Ramos (cell line): ENCODE results near the gene OTUD7B.

Experiments used
- in situ Hi-C: fragments of 300-500 bp; cut with MboI; formaldehyde crosslinking; loops from one replicate; pipeline ENCODE4 v1.14.3; 2022; ENCODE audit warnings: low sequenced_read_pairs; ENCODE audit not compliant: unreplicated experiment

Gene OTUD7B

DNA sequence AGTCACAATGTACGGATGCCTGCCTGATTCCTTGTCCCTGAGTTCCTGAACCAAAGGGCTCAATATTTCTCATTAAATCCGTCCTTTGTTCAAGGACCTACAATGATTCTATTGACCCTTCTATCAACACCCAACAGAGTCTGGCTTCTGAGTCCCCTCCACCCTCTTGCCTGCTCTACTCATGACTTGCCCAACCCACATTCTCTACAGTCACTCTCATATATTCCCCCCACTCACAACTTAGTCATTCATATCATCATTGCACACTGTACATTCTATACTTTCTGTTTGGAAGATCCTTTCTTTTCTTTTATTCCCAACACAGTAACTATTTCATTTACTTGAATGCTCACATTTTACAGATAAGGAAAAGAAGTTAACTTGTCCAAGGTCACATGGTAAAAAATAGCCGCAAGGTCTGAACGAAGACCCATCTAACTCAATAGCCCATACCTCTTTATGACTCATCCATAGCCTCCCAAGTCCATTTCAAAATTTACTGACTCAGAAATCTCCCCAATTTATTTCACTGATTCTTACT is 3.6 kb downstream of the OTUD7B start:
- in situ Hi-C loops: no loop called here

DNA sequence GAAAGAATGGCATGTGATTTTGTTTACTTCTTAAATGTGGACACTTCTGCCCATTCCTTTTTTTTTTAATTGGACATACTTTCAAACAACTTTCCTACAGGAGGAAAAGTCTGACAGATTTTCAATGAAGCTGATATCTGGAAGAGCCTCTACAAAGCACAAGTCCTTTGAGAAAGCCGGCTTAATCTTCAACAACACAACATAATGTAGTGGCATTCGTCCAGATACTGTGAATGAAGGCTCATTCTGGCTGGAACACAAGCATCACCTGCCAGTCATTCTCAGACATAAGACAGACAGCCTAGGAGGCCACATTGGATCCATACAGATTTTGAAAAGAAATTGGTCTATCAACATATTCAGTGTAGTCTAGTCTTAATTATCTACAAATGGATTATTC is 4.9 kb downstream of the OTUD7B start:
- in situ Hi-C loops: no loop called here

DNA sequence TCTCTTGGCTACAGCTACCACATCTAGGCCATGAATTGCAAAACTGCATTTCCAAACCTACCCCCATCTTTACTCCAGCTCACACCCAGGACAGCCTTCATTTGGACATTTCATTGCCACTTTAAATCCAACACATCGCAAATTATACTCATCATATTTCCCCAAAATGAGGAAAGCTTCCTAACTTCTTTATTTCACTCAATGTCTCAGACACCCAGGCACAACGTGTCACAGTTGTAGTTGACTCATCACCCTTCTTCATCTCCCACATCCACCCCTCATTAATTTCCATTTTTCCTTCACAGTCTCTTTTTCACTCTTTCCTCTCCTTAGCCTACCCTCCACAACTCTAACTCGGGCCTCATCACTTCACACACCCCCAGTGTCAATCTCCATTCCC is 6.7 kb downstream of the OTUD7B start:
- in situ Hi-C loops: no loop called here

DNA sequence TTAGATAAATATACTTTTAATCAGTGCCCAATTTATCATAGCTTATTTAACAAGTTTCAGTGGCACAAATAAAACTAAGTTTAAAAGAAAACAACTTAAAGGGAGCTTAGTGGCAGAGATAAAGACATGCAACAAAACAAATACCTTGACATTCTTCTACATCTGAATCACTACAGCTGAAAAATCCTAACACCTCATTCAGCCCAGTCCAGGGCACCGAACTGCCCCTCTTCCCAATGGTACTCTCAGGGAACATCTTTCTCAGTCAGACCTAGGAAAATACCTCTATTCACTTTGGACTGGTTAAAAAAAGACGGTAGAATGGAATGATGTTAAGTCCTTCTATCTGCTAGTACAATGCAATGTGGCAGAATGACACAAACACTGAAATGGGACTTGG is 8.3 kb downstream of the OTUD7B start:
- in situ Hi-C loops: no loop called here

DNA sequence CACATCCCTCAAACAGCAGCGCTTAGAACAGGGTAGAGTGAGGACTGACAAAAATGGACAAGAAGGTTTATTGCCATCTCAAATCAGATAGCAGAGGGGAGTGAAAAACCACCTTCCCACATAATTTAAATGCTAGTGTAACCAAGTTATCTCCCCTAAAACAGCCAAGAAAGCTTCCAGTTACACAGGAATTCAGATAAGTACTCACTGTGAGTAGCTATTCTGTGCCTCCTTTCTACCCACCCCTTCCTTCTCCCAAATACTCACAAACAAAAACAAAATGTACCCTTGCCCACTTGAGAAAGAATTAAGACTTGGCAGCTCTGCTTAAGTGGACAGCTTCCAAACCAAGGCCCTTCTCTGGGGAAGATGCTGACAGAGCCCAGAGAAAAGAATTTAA is 9.1 kb downstream of the OTUD7B start:
- in situ Hi-C loops: no loop called here

DNA sequence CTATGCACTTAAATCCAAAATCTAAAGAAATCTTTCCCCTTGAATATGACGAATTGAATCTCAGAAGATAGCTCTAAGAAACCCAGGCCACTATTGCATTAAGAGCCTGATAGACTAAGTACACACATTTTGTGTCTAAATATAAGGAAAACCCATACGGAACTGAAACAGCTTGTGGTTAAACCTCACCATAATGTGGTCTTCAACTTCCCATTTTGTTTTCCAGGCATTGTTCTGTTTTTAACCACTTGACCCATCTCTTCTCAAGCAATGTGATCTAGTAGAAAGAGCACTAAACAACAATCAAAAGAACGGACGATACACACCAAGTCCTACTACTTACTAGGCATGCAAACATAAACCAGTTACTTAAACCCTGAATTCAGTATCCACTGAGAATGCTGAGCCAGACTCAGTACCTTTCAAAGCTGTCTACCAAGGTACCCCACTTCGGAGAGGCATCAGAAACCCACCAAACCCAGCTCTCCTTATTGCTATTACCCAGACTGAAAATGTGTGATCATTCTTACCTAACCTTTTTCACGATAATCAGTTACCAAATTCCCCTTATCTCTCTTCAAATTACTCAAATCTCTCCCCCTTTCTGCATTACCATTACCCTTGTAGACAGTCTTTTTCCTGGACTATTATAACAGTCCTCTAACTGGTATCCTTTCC is 12.8 kb downstream of the OTUD7B start:
- in situ Hi-C loops: no loop called here

DNA sequence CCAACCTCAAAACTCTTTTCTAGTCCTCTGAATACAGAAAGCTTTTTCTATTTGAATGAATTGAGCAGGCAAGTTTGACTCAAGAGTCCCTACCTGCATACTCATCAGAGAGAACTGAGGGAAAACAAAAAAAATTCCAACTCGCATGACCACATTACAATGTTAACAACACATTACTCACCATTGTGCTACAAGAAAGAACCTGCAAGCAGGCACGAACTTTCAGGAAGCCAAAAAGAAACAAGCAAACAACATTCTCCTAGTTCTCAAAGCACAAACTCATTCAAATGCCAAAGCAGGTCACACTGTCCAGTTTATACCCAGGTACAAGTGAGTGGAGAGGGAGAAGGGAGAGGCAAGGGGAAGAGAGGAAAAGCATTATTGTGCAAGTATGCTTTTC is 14.6 kb downstream of the OTUD7B start:
- in situ Hi-C loops: no loop called here

DNA sequence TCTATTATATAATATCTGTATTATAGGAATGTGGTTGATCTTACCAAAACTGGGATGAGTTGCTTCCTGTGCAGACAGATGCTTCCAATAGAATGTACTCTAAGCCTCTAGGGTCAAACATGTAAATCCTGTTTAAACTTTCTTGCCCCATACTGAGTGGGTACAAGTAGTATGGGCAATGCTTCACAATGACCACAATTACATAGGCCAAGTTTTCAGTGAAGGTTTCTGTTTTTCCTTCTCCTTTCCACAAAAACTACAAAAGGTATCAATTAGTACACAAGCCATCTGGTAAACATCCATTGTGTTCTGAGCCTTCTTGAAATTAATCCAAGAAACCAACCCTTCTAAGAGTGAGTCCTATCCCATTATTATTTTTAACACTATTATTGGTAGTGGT is 16.8 kb downstream of the OTUD7B start:
- in situ Hi-C loops: no loop called here

DNA sequence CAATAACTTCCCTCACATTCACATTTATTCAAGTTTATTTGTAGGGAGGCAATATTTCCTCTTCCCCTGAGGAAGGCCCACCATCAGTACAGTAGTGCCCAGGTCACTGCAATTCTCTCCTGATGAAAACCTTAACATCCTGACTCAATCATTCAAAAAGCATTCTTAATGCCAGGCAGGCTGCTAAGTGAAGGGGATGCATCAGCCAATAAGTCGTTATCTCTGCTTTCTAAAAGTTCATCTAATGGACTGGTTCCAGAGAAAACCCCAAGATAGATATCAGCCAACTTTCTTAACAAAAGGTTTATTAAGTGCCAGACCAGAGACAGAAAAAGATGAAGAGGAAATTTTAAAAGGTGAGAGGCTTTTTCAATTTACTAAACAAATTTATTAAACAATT is 17.3 kb downstream of the OTUD7B start:
- in situ Hi-C loops: no loop called here

DNA sequence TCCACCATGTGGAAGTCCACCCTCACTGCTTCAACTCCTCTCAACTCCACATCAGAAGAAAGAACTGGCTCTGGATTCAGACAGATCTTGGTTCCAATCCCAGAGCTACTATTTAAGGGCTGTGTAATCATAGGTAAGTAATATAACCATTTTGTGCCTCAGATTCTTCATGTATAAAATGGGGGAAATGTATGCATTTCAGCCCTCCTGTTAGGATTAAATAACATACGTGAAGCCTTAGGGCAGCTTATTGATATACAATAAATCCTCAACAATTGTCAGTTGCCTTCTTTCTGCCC is 23.3 kb downstream of the OTUD7B start:
- in situ Hi-C loops: no loop called here

DNA sequence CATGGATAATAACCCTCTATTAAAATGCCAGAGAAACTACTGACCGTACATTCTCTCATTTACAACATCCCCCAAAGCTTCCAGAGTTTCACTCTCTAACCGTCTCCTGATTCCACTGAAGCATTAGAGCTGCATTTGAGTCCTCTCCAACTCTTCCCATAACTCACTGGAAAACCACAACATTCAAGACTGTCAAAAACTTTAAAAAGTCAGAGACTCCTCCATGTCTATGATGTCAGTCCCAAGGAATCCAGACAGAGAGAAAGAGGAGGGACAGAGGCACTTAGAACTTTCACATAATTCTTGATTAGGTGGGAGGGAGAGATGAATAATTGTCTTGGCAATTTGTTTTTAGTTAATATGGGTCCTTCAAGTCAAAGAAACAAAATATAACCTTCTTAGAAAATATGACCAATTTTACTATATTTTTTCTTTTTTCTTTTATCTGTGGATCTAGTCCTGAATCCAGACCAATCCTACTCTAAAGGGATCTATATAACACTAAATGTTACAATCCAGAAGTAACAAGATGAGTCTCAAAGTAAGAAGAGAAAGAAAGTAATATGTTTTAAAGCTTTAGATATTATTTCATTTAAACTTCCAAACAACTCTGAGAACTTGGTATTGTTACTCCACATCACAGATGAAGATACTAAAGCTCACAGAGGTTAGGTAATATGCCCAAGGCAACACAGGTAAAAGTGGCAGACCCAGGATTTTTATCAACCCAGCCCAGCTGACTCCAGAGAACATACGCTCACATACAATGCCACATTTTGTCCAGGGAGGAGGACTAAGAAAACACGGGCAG is 23.8 kb downstream of the OTUD7B start:
- in situ Hi-C loops: no loop called here

DNA sequence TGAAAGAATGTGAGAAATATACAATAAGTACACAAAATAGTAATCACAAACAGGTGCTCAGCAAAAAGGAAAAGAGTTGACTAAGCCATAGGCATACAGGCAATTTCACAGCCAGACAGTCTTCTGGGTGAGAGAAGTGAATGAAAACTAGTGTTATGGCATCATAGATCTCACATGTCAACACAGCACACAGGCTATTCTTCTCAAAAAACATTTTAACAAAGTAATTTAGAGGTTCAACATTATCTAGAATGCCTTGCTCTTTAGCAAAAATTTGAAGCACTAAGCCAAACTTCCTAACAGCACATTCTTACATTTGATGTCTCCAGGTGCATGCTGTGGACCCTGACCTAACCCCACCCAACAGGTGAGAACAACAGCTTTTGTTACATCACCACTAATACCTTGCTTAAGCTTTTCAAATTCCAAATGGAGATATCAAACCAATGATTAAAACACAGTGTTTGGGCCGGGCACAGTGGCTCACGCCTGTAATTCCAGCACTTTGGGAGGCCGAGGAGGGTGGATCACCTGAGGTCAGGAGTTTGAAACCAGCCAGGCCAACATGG is 30.5 kb downstream of the OTUD7B start:
- in situ Hi-C loops: no loop called here

DNA sequence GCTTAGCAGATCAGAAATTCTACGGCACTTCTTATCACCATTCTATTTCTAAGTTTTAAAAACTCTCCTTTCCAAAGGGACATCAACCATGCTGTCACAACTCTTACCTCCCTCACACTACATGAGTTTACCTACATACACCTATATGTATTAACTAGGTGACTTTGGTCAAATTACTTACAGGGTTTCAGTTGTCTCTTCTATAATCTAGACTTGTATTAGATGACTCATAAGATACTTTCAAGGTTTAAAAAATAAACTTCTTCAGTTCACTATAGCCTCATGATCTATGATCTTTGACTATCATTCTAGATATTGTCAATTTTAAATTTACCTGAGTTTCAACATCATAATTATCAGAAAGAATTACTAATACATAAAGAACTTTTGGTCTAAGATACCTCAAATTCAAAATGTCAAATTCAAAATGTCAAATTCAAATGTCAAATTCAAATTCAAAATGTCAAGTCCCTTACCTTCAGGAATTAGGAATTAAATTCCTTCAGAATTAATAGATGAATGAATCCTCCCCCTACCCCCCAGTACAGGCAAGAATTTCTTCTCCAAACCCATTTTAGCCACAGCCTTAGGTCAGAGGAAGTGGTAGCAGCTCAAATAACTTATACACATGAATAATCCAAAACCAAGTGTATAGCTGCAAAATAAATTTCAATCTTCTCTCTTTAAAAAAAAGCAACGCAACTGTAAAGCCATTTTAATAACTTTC is 31.1 kb downstream of the OTUD7B start:
- in situ Hi-C loops: no loop called here

DNA sequence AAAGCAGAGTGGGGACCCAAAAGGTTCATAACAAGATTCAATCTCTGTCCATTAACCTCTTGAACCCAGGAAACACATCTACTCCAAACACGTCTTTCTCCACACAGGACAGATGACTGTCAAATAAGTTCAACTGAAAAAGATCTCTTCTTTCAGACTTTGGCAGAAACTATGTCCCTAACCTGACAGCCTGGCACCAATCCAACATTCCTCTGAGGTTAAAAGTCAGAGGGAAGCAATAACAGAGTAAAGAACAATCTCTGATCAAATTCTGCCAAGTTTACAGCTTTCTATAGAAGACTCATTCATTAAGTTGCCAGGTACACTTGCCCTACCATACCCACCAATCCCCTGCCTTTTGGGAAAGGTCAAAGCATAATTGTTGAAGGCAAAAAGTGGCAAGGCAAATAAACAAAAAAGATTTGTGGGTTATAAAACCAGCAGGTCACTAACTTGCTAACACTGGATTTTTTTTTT is 31.9 kb downstream of the OTUD7B start:
- in situ Hi-C loops: no loop called here

DNA sequence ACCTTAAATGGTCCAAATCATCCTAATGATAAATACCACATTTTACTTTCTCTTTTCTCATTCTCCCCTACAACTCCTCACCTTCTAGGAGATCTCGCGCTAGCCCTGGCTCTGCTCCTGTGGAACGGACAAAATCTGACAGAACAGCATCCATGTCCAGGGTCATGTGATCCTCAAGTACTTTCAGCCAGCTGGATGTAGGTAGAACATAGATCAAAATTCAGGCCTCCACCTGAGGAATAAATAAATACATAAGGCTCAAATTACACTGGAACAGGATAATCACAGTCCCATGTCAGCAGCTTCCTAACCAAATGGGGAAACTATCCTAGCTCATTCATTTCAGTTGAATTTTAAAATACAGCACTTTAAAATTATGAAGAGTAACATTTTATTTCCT is 33.2 kb downstream of the OTUD7B start:
- in situ Hi-C loops: no loop called here

DNA sequence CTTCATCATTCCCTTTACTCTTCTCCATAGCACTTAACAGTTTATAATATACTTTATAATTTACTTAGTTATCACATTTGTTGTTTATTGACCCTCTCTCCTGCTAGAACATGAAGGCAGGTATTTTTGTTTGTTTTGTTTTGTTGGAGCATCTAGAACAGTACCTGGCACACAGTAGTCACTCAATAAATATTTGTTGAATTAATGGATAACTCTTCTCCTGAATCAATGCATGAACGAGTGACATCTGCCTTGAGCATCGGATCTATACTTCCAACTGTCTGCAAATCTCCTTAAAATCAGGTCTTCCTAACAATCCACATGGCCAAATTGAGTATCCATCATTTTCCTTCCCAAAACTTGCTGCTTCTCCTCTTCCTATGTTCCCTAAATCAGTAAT is 38.0 kb downstream of the OTUD7B start:
- in situ Hi-C loops: no loop called here

DNA sequence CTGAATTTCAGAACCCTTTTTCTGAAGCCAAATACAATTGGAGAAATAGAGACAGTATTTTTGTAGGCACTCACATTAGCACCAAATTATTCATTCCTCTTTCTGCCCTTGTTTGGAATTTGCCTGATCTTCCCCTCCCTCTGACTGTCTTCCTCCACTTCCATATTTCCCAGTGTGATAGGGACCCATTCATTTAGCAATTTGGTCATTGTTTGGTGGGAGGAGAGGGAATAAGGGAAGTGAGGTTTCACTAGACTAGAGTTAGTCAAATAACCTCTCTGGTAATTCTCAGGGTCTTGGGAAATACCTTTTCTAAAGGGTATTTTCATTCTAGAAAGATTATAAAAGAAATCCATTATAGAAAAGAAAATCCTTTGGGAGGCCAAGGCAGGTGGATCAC is 42.9 kb downstream of the OTUD7B start:
- in situ Hi-C loops: loop anchor here (5.0 to 10.0 kb wide), 2 partner anchors 87 to 200 kb away; no protein-coding TSS in a partner anchor

DNA sequence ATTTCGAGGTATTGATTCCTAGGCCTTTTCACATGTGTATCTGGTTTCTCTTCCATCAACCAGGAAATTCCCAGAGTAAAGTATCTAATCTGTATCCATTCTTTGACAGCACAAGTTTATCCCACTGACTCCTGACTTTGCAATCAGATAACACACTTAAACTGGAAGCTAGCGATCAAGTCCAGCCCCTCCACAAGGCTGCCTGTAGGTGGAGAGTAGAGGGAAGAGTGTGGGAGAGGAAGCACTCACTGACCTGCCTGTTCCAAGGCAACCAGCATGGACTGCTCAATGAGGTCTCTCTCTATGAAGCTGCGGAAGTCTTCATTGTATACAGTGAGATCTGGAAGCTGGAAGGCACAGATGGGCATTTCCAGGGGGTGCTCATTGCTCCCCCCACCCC is 43.5 kb downstream of the OTUD7B start:
- in situ Hi-C loops: loop anchor here (5.0 to 10.0 kb wide), 2 partner anchors 88 to 200 kb away; no protein-coding TSS in a partner anchor

DNA sequence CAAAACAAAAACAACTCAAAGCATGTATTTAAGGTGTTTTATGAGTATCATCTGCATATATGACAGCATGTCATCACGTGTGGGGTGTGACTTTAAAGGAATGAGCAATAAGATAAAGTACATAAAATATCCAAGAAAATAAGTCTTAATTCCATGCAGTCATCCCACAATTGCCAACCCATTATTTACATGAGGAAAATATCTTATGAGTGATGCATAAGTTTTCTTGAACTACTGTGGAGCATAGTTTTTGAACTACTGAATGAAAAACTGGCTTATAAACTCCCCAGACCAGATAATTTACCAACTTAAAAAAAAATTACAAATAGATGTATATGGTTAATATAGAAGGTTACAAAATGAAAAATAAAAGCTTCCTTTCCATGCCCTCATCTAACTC is 44.1 kb downstream of the OTUD7B start:
- in situ Hi-C loops: loop anchor here (5.0 to 10.0 kb wide), 2 partner anchors 88 to 201 kb away; no protein-coding TSS in a partner anchor

DNA sequence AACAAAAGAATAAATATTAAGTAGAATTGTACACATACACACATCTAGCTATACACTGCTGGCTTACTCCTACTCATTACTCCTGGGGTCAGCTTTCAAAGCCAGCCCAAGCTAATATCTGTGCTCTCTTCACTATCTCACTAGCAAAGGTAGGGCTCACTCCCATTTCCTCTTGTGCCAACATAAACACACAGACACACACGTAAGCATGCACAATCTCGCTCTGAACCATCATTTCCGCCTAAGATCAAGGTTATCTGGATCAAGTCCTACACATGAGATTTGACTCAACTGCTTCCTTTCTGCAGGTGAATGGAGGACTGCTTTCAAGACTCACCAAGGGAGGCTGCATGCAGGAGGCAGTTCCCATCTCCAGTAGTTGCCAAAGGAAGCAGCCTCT is 45.1 kb downstream of the OTUD7B start:
- in situ Hi-C loops: loop anchor here (5.0 to 10.0 kb wide), 2 partner anchors 89 to 202 kb away; no protein-coding TSS in a partner anchor
